GM10266 (cell line): Measurements from ENCODE around the gene POU6F2.

Experiments used
- DNase-seq: peaks from one replicate; pipeline ENCODE4 v3.0.0; 2012; ENCODE audit errors: extremely low spot score
- TF ChIP-seq, protein P1 (sequence below): IDR thresholded peaks from 2 replicates; pipeline ENCODE4 v1.5.1; 2012; ENCODE audit warnings: mild to moderate bottlenecking, low read depth; ENCODE audit not compliant: control insufficient read depth, insufficient read depth; ENCODE audit errors: missing control alignments

Gene POU6F2

DNA sequence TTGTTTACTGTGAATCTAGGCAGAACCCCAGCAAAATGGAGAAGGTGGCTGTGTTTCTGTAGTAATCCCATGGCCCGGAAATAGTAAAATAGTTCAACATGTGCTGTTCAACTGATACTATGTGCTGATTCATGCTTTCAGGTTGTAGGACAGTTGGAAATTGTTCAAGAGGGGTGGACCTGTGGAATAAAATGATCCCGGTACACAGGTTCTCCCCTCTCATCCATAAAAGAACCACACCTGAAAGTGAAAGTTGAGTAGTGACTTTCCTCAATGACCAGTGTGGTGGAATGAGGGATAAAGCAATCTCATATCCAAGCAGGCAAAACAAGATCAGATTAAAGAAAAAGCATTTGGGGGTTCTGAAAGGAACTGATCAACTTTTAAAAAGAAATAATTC, 177.1 kb downstream of the POU6F2 start:
- TF ChIP-seq, protein P1, sequence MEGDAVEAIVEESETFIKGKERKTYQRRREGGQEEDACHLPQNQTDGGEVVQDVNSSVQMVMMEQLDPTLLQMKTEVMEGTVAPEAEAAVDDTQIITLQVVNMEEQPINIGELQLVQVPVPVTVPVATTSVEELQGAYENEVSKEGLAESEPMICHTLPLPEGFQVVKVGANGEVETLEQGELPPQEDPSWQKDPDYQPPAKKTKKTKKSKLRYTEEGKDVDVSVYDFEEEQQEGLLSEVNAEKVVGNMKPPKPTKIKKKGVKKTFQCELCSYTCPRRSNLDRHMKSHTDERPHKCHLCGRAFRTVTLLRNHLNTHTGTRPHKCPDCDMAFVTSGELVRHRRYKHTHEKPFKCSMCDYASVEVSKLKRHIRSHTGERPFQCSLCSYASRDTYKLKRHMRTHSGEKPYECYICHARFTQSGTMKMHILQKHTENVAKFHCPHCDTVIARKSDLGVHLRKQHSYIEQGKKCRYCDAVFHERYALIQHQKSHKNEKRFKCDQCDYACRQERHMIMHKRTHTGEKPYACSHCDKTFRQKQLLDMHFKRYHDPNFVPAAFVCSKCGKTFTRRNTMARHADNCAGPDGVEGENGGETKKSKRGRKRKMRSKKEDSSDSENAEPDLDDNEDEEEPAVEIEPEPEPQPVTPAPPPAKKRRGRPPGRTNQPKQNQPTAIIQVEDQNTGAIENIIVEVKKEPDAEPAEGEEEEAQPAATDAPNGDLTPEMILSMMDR: no peak
- no peak for DNase-seq

GRCh38 chr7:39158367-39158766, 180.7 kb downstream of the POU6F2 start:
- TF ChIP-seq, protein P1: no peak
- no peak for DNase-seq

DNA sequence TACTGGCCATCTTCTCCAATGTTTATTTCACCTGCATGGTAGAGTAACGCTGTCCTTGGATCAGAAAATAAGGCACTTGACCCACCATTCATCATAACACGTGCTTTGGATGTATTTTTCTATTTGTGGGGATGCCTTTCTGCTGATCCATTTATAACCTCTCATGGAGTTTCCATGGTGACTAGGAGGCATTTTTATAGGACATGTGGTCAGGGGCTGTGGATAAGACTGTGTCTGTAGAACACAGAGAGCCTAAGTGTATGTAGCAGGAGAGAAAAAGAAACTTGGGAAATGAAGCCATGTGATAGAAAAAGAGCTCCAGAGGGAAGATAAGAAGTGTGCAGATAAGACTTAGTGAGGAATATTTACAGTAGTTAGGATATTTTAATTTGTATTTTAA, 184.2 kb downstream of the POU6F2 start:
- TF ChIP-seq, protein P1: no peak
- no peak for DNase-seq

DNA sequence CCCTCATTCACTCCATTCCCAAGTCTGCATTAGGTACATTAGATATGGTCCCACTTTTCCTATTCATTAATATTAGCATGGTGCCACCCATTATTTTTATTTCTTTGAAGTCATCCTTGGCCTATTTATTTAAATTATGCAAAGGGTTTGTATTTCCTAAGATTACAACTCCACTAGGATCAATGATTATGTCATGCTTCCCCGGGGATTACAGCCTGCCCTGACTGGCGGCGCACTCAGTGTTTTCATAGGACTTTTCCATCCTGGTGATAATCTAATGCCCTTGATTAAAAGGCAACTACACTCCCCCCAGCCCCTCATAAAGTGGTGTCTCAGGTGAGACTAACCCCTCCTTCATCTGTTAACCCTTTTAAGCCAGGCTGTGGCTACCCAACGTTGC, 187.2 kb downstream of the POU6F2 start:
- TF ChIP-seq, protein P1: no peak
- no peak for DNase-seq

DNA sequence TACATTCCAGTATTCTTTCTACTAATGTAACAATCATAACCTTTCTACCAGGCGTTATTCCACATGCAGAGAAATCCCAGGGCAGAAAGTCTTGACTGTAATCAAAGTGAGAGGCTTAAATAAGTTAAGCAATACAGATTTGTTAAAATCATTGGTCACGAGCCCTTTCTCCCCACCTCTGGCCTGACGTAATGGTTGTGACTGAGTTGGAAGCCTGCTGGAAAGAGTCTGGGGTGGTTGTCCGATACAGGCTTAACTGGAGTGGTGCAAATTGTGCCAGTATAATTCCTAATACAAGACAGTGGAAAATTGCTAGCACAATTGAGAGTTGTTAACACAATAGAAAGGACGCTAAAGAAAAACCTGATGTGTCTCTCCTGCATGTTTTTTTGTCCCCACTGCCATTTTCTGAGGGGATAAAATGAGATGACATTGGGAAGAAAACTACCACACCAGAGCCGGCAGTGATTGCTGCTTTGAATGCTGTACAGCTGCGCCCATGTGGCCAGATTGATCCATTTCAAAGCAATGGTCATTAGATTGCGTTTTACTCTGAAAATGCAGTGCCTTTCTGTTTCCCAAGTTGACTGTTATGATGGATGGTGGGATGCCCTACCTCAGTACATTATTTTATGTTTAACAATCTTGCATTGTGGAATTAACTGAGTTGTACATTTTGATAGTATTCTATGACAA, 190.8 kb downstream of the POU6F2 start:
- TF ChIP-seq, protein P1: no peak
- DNase-seq: no peak

DNA sequence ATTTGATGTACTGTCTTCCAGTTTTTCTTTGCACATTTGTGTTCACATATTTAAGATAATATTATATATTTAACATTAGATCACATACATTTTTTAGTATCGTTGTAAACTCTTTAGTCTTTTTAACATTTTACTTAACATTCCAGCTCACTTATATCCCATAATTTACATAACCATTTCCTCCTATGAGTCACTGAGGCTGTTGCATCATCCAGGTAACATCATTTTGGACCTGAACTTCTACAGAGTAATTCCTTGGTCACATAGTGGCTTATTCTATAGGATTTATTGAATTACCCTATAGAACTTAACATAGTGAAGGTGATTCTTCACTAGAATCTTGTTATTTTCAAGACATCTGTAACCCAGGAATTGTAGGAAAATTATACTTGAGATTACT, 194.4 kb downstream of the POU6F2 start:
- TF ChIP-seq, protein P1: no peak
- no peak for DNase-seq

- DNase-seq: no peak
- TF ChIP-seq, protein P1: no peak
These were observed 203.7 kb downstream of the POU6F2 start for GRCh38 chr7:39181398-39181797.
